Liver (tissue), 9 donors: ENCODE measurements around the gene KAT6B. TPM values are rescaled to one million over a fixed set of nuclear protein-coding genes. Genes with fewer than 3 reads are reported as not detected.

Experiments
- DNase-seq: peaks from one replicate; pipeline ENCODE4 v3.0.0-alpha.2; 2017; ENCODE audit warnings: low spot score
- H3K27ac ChIP-seq, 2 donors: one replicate each; pipeline ENCODE4 v1.7.0; 2013; ENCODE audit warnings: inconsistent platforms in 2 of 2, low read length in 2 of 2, control low read depth in 1 of 2, low read depth in 1 of 2, mild to moderate bottlenecking in 1 of 2
- H3K27me3 ChIP-seq, 4 donors: one replicate each; pipeline versions ENCODE4 v1.6.1 to v1.7.0; 2013; ENCODE audit warnings: low read length in 3 of 4, inconsistent platforms in 1 of 4, mild to moderate bottlenecking in 1 of 4, moderate library complexity in 1 of 4; ENCODE audit not compliant: control insufficient read depth in 4 of 4, insufficient read depth in 4 of 4
- H3K36me3 ChIP-seq, 4 donors: one replicate each; pipeline versions ENCODE4 v1.6.1 to v1.7.0; 2013; ENCODE audit warnings: low read length in 3 of 4, mild to moderate bottlenecking in 3 of 4, low read depth in 1 of 4, moderate library complexity in 1 of 4; ENCODE audit not compliant: control insufficient read depth in 4 of 4, insufficient read depth in 3 of 4
- H3K4me1 ChIP-seq, 4 donors: one replicate each; pipeline versions ENCODE4 v1.6.1 to v1.7.0; 2013; ENCODE audit warnings: low read length in 3 of 4, mild to moderate bottlenecking in 3 of 4, moderate library complexity in 1 of 4; ENCODE audit not compliant: control insufficient read depth in 4 of 4, insufficient read depth in 4 of 4
- H3K4me3 ChIP-seq, 3 donors: one replicate each; pipeline versions ENCODE4 v1.6.1 to v1.7.0; 2013; ENCODE audit warnings: low read length in 3 of 3, control low read depth in 1 of 3, low read depth in 1 of 3, mild to moderate bottlenecking in 1 of 3
- H3K9ac ChIP-seq, 2 donors: one replicate each; pipeline ENCODE4 v1.7.0; 2013; ENCODE audit warnings: low read length in 2 of 2, mild to moderate bottlenecking in 2 of 2, moderate library complexity in 2 of 2, control low read depth in 1 of 2, low read depth in 1 of 2
- H3K9me3 ChIP-seq, 4 donors: one replicate each; pipeline versions ENCODE4 v1.6.1 to v1.7.0; 2013; ENCODE audit warnings: low read length in 3 of 4; ENCODE audit not compliant: control insufficient read depth in 4 of 4
- FOXA1 ChIP-seq: IDR thresholded peaks from 2 replicates; pipeline ENCODE4 v1.6.1; 2016; ENCODE audit warnings: antibody characterized with exemption
- FOXA2 ChIP-seq: IDR thresholded peaks from 2 replicates; pipeline ENCODE4 v1.6.1; 2016; ENCODE audit warnings: antibody characterized with exemption
- HNF4A ChIP-seq, 2 donors: conservative IDR thresholded peaks; 2 replicates each; pipeline ENCODE4 v1.6.1; 2016; ENCODE audit warnings: antibody characterized with exemption in 2 of 2, mild to moderate bottlenecking in 2 of 2
- NR2F2 ChIP-seq: IDR thresholded peaks from 2 replicates; pipeline ENCODE4 v1.6.1; 2016; ENCODE audit warnings: antibody characterized with exemption
- RAD21 ChIP-seq, 2 donors: IDR thresholded peaks; 2 replicates each; pipeline ENCODE4 v1.6.1; 2016; ENCODE audit warnings: antibody characterized with exemption in 2 of 2, mild to moderate bottlenecking in 2 of 2
- SP1 ChIP-seq: IDR thresholded peaks from 2 replicates; pipeline ENCODE4 v1.6.1; 2018; ENCODE audit warnings: antibody characterized with exemption, mild to moderate bottlenecking
- YY1 ChIP-seq: IDR thresholded peaks from 2 replicates; pipeline ENCODE4 v1.6.1; 2016; ENCODE audit warnings: antibody characterized with exemption, mild to moderate bottlenecking
- WGBS: extraction: QIAGEN DNeasy Blood & Tissue Kit; methylation state at CpG from one replicate; pipeline ENCODE4 v1.1.7; 2013; 5-methylcytosine and 5-hydroxymethylcytosine counted together
- polyA plus RNA-seq, 2 donors: library from polyadenylated mRNA; stranded (reverse) in 1 of 2; unstranded in 1 of 2; fragments of 200-250 nt in 1 of 2; fragments of >200 nt in 1 of 2; fragmentation: Nextera tagmentation in 1 of 2; extraction: Ambion mirVana in 1 of 2; gene quantifications; one replicate each; pipeline versions ENCODE4 v1.2.1 to v1.2.3, GENCODE V29; 2013 to 2015
- total RNA-seq, 2 donors: library from RNA; depleted of rRNA; stranded (reverse); fragments of >200 nt; gene quantifications; one replicate each; pipeline ENCODE4 v1.2.3, GENCODE V29; 2014
- TF ChIP-seq, protein P1 (sequence below): IDR thresholded peaks from 2 replicates; pipeline ENCODE4 v1.6.1; 2016; ENCODE audit warnings: antibody characterized with exemption
- TF ChIP-seq, protein P2 (sequence below): fragments of 150-350 bp; IDR thresholded peaks from 2 replicates; pipeline ENCODE4 v1.5.1; 2017; ENCODE audit warnings: improper control_type of control experiment, low read depth, low read length; ENCODE audit not compliant: missing input control
- TF ChIP-seq, protein P3 (sequence below): IDR thresholded peaks from 2 replicates; pipeline ENCODE4 v1.6.1; 2016; ENCODE audit warnings: antibody characterized with exemption
- TF ChIP-seq, protein P4 (sequence below): IDR thresholded peaks from 2 replicates; pipeline ENCODE4 v1.6.1; 2016; ENCODE audit warnings: antibody characterized with exemption, mild to moderate bottlenecking
- donor health status: healthy.
- donor health status: healthy.
- donor health status: healthy.
- donor health status: healthy.
- donor health status: healthy.

KAT6B gene
- total and polyA plus RNA-seq, 4 donors, result 2.0 to 21.2 (median 8.8) TPM

DNA sequence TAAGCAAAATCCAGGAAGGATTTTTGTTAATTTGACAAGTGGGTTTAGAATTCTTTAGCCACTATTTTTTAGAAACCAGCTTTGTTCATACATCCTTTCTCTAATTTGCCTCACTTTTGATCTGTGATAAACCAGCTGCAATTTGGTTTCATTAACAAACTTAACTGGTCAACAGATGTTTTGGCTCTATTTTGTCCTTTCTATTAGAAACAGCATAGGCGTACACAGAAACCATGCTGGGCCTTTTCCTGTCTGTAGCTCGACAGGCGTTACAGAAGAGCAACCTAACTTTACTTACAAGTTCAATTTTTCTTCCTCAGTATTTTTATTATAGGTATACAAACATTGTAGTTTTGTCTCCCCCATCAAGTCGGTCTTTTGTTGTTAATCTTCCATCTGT, 28.2 kb downstream of the KAT6B start:
- peak overlapping the region in 1 of 2 donors; percentile 7 for H3K27ac ChIP-seq
- TF ChIP-seq RAD21 (IDR thresholded peaks at IDR 0.05), result no peak
- TF ChIP-seq, protein P1, sequence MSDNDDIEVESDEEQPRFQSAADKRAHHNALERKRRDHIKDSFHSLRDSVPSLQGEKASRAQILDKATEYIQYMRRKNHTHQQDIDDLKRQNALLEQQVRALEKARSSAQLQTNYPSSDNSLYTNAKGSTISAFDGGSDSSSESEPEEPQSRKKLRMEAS, result no peak
- TF ChIP-seq, protein P2, sequence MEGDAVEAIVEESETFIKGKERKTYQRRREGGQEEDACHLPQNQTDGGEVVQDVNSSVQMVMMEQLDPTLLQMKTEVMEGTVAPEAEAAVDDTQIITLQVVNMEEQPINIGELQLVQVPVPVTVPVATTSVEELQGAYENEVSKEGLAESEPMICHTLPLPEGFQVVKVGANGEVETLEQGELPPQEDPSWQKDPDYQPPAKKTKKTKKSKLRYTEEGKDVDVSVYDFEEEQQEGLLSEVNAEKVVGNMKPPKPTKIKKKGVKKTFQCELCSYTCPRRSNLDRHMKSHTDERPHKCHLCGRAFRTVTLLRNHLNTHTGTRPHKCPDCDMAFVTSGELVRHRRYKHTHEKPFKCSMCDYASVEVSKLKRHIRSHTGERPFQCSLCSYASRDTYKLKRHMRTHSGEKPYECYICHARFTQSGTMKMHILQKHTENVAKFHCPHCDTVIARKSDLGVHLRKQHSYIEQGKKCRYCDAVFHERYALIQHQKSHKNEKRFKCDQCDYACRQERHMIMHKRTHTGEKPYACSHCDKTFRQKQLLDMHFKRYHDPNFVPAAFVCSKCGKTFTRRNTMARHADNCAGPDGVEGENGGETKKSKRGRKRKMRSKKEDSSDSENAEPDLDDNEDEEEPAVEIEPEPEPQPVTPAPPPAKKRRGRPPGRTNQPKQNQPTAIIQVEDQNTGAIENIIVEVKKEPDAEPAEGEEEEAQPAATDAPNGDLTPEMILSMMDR, result no peak
- no peaks in the 10 kb centered on the region for H3K36me3 ChIP-seq
- 71% methylated on average over 4 of the region's 4 CpGs for WGBS
- no peak overlapping the region for H3K4me3 ChIP-seq
- no peak overlapping the region for H3K9ac ChIP-seq
- no peaks in the 10 kb centered on the region for H3K9me3 ChIP-seq
- DNase-seq, result no peak
- H3K27me3 ChIP-seq, result no peaks in the 10 kb centered on the region
- H3K4me1 ChIP-seq, result peaks cover 0 to 6% (median 5%) of the 10 kb centered on the region in 4 donors

DNA sequence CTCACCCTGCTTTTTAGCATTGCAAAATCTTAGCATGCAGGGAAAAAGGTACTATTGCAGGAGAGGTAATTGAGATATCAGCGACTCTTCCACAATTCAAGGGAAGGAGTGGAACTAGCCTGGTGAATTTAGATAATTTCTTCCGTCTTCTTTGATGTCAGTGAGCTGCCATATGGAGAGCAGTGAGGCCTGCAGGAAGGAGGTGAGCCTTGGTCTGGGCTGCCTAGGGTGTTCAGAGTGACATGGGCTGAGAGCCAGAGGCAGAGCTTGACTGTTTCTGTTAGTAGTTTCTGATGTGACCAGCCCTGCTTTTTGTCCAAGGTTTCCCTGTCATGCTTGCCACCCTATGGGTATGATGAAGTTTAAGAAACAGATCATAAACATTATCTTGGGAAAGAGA, 28.6 kb downstream of the KAT6B start:
- Histone ChIP-seq H3K4me1 (peaks cover 0 to 6% (median 5%) of the 10 kb centered on the region in 4 donors), H3K4me3 (no peak overlapping the region), H3K9ac (no peak overlapping the region), H3K27me3 (no peaks in the 10 kb centered on the region), H3K36me3 (no peaks in the 10 kb centered on the region), H3K9me3 (no peaks in the 10 kb centered on the region), H3K27ac (peak overlapping the region in 1 of 2 donors; percentile 7)
- peak; percentile 37 for DNase-seq
- TF ChIP-seq NR2F2 (no peak), FOXA2 (no peak), FOXA1 (no peak), SP1 (no peak), YY1 (no peak), HNF4A (conservative IDR thresholded peaks at IDR 0.05) (no peak)
- TF ChIP-seq, protein P3, sequence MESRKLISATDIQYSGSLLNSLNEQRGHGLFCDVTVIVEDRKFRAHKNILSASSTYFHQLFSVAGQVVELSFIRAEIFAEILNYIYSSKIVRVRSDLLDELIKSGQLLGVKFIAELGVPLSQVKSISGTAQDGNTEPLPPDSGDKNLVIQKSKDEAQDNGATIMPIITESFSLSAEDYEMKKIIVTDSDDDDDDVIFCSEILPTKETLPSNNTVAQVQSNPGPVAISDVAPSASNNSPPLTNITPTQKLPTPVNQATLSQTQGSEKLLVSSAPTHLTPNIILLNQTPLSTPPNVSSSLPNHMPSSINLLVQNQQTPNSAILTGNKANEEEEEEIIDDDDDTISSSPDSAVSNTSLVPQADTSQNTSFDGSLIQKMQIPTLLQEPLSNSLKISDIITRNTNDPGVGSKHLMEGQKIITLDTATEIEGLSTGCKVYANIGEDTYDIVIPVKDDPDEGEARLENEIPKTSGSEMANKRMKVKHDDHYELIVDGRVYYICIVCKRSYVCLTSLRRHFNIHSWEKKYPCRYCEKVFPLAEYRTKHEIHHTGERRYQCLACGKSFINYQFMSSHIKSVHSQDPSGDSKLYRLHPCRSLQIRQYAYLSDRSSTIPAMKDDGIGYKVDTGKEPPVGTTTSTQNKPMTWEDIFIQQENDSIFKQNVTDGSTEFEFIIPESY, result no peak
- TF ChIP-seq, protein P1, result no peak
- TF ChIP-seq, protein P4, sequence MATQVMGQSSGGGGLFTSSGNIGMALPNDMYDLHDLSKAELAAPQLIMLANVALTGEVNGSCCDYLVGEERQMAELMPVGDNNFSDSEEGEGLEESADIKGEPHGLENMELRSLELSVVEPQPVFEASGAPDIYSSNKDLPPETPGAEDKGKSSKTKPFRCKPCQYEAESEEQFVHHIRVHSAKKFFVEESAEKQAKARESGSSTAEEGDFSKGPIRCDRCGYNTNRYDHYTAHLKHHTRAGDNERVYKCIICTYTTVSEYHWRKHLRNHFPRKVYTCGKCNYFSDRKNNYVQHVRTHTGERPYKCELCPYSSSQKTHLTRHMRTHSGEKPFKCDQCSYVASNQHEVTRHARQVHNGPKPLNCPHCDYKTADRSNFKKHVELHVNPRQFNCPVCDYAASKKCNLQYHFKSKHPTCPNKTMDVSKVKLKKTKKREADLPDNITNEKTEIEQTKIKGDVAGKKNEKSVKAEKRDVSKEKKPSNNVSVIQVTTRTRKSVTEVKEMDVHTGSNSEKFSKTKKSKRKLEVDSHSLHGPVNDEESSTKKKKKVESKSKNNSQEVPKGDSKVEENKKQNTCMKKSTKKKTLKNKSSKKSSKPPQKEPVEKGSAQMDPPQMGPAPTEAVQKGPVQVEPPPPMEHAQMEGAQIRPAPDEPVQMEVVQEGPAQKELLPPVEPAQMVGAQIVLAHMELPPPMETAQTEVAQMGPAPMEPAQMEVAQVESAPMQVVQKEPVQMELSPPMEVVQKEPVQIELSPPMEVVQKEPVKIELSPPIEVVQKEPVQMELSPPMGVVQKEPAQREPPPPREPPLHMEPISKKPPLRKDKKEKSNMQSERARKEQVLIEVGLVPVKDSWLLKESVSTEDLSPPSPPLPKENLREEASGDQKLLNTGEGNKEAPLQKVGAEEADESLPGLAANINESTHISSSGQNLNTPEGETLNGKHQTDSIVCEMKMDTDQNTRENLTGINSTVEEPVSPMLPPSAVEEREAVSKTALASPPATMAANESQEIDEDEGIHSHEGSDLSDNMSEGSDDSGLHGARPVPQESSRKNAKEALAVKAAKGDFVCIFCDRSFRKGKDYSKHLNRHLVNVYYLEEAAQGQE, result no peak
- TF ChIP-seq, protein P2, result no peak
- 72% methylated on average over 2 of the region's 2 CpGs for WGBS
